Myocyte (in vitro differentiated cells): ENCODE results near the gene PCID2. TPM values are rescaled to one million over a fixed set of nuclear protein-coding genes. Genes with fewer than 3 reads are reported as not detected.

Source experiments
- DNase-seq: peaks from one replicate; pipeline ENCODE4 v3.0.0-alpha.2; 2012; ENCODE audit warnings: low read depth
- total RNA-seq: library from RNA; depleted of rRNA; stranded (reverse); fragments of >200 nt; gene quantifications from 2 replicates; pipeline ENCODE4 v1.2.3, GENCODE V29; 2014

PCID2 gene
- total RNA-seq, 1 donor from 2014 or later: 63.2 TPM

GRCh38 chr13:113187883-113188665 lies 20.4 kb downstream of the PCID2 start:
- DNase-seq: no peak

DNA sequence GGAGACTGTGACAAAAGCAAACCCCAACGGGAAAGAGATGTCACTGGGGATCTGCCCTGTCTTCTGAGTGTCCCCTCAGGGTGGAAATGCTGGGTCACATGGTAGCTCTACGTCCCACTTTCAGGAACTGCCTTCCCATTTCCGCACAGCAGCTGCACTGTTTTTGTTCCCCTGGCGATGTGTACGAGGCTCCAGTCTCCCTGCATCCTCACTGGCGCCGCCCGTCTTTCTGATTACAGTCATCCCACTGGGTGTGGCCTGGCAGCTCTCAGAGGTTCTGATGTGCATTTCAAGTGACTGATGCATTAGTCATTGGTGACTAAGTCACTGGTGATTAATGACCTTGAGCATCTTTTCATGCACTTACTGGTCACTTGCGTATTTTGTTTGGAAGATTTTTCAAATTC lies 21.2 kb downstream of the PCID2 start:
- peak; percentile 99 for DNase-seq

- DNase-seq: no peak
Measured at GRCh38 chr13:113186061-113186900, 22.2 kb downstream of the PCID2 start.

- peak; percentile 49 for DNase-seq
Measured at GRCh38 chr13:113184568-113185440, 23.7 kb downstream of the PCID2 start.

GRCh38 chr13:113183450-113184129 lies 24.9 kb downstream of the PCID2 start:
- no peak for DNase-seq

DNA sequence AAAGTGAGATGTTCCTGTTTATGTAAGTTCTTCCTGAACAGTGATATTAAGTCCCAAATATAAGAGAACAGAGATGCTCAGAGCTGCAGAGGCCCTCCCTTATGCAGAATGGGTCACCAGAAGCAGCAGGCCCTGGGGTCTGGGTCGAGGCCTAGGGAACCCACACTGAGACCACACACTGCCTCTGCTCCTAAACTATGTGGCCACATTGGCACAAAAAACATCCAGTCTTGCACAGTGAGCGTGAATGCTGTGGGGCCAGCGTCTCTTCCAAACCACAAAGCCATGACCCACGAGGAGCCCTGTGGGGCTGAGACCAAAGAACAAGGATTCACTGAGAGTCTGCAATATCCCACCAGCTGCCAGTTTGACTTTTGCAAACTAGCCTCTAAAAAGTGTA lies 26.4 kb downstream of the PCID2 start:
- peak; percentile 65 for DNase-seq

GRCh38 chr13:113179374-113180230 lies 28.9 kb downstream of the PCID2 start:
- no peak for DNase-seq

DNA sequence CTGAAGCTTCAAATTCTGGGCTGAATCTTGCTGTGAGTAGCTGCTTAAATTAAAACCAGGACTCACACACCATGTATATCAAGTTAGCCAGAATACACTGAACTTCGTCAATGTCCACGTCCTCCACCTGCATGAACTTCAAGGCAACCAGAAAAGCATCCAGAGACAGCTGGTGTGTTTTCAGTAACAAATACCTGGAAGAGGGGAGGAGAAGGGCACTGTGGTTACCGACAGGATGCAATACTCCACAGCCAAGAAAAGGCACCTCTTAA lies 29.6 kb downstream of the PCID2 start:
- DNase-seq: no peak

- peak; percentile 66 for DNase-seq
Measured at GRCh38 chr13:113178070-113178895, 30.2 kb downstream of the PCID2 start.

- DNase-seq: no peak
Measured at GRCh38 chr13:113176822-113177221, 31.6 kb downstream of the PCID2 start.

DNA sequence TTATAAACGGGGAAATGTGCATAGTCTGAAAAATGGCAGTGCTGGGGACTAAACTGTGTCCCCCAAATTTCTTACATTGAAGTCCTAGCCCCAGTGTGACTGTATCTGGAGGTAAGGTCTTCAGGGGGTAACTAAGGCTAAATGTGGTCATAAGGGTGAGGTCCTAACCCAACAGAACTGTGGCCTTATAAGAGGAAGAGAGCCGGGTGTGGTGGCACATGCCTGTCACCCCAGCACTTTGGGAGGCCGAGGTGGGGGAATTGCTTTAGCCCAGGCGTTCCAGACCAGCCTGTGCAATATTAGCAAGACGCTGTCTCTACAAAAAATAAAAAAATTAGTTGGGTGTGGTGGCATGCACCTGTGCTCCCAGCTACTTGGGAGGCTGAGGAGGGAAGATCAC lies 32.2 kb downstream of the PCID2 start:
- no peak for DNase-seq

GRCh38 chr13:113172419-113172926 lies 36.0 kb downstream of the PCID2 start:
- DNase-seq: no peak

DNA sequence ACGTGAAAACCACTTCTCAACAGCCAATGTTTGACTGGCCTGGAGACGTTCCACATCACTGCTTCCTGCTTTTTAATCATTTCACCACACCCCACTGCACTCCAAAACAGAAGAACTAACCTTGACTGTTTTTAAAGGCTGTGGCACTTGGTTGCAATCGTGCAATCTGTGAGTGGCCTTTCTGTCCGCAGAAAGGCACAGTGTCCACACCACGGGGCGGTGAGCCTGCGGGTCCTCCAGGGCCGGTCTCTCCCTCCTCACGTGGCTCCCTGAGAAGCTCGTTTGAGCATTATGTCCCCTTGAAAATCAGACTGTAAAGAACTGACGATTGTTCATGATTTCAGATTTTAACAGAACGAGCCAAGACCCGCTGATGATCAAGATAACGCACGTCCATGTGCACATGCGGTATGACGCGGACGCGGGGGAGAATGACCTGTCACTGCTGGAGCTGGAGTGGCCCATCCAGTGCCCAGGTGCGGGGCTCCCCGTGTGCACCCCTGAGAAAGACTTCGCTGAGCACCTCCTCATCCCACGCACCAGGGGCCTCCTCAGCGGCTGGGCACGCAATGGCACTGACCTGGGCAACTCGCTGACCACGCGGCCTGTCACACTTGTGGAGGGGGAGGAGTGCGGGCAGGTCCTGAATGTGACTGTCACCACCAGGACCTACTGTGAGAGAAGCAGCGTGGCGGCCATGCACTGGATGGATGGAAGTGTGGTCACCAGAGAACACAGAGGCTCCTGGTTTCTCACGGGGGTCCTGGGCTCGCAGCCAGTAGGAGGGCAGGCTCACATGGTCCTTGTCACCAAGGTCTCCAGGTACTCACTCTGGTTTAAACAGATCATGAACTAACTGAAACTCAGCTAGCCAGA lies 37.0 kb downstream of the PCID2 start:
- DNase-seq: no peak

DNA sequence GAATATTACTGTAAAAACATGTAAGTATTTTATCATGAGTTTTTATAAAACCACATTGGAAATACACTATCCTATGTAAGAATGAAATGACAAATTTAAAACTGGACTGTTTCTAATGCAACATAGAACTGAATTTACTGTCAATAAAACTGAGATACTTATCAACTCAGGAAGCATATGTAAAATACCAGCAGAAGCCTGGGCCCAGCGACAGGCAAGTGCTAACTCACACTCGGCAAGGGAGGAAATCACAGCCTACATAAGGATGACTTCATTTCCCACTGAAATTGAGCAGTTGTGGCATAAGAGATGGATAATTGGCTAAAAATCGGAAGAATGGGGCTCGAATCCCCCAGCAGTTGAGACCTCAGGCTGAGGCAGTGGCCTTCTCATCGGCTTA lies 38.0 kb downstream of the PCID2 start:
- DNase-seq: no peak

DNA sequence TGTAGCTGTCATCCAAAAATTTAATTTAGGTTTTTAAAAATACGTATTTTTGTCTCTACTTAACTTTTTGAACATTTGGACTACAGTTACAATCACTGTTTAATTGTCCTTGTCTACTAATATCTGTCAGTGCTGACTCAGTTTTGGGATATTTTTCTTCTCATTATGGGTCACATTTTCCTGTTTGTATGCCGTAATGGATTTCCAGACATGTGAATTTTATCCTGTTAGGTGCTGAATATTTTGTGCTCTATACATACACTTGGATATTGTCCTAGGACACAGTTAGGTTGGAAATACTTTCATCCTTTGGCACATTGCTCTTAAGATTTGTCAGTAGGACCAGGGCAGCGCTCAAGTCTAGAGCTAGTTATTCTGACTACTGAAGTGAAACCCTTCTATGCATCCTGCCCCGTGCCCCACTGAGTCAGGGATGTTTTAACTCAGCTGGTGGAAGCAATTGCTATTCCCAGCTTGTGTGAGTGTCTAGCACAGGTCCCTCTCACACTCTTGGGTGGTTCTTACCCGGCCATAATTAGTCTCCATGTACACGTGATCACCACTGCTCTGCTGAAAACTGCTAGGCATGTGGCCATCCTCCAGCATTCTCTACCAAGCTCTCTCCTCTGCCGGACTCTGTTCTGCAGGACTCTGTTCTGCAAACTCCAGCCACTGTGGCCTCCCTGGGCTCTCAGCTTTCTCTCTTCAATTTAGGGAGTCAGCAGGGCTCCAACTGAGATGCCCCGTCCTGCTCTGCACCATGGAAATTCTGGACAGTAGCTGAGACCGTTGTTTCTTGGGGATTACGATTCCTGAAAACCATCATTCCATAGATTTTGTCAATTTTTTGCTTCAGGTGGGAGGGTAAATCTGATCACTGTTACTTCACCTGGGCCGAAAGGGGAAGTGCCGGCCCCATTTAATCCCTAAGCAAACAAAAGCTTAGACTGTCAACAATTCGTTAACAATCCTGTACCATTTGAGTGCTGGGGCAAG lies 38.9 kb downstream of the PCID2 start:
- no peak for DNase-seq

DNA sequence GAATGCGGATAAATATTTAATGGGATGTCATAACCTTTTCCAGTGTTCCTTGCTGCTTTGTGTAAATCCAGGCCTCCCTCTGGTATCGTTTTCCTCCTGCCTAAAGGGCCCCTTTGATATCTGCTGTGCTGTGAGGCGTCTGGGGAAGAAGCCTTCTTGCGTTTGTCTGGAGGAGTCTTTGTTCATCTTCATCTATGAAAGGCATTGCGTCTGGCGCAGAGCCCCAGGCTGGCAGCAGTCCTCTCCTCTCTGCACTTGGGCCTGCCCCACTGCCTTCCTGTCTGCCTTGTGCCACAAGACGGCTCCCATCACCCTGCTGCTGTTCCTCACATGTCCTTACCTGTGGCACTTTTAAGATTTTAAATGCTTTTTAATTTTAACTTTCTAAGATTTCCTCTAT lies 40.3 kb downstream of the PCID2 start:
- no peak for DNase-seq

GRCh38 chr13:113167575-113167974 lies 40.9 kb downstream of the PCID2 start:
- no peak for DNase-seq
